Hepatocyte (in vitro differentiated cells): Measurements from ENCODE around the gene ADAM12.
"Not testable (repeated sequence)": the region's sequence is repeated elsewhere in the genome, so short reads cannot be mapped to it uniquely, and the experiment has no call there.

Source experiments
- CTCF ChIP-seq: fragments of 200-600 bp; sonication (generic); IDR thresholded peaks from 2 replicates; pipeline ENCODE4 v1.5.1; 2016; ENCODE audit warnings: antibody characterized with exemption, mild to moderate bottlenecking; ENCODE audit not compliant: poor library complexity
- EZH2phosphoT487 ChIP-seq: fragments of 200-600 bp; sonication (generic); IDR thresholded peaks from one replicate; pipeline ENCODE4 v1.6.1; 2018; ENCODE audit warnings: antibody characterized with exemption, mild to moderate bottlenecking, low read depth, moderate library complexity; ENCODE audit not compliant: unreplicated experiment, severe bottlenecking

GRCh38 chr10:125970077-125970630 lies 418.1 kb downstream of the ADAM12 start:
- not testable (repeated sequence) for TF ChIP-seq CTCF, EZH2phosphoT487
